ENCODE measurements around the gene ZW10.

Gene ZW10

DNA sequence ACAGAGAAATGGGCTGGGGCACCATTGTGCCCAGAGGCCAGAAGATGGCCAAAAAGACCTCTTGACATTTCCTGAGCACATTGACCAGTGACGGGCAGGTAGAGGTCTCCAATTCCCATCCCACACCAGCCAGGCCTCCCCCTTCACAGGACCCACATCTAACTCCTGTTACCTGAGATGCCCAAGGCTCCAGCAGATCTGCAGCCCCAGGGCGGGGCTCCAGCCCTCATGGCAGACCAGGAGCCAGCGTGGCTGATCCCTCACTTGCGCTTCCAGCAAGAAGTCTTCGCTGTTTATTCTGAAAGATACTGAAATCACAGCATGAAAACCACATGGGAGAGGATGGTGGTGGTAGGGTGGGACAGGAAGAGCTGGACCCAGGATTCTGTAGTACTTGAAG, 76.4 kb downstream of the ZW10 start:
- no peak overlapping the region for H3K9ac ChIP-seq (ENCODE audit: low read length)
- H3K4me3 ChIP-seq (ENCODE audit: low read depth in 1 of 2, low read length in 2 of 2): no peak overlapping the region
- H3K36me3 ChIP-seq (ENCODE audit: insufficient read depth, low read length): no peaks in the 10 kb centered on the region
- no peak overlapping the region for H3K27ac ChIP-seq (ENCODE audit: low read depth, low read length)
- H3K9me3 ChIP-seq (ENCODE audit: low read length): no peaks in the 10 kb centered on the region
- H3K27me3 ChIP-seq (ENCODE audit: control insufficient read depth in 1 of 2, insufficient read depth in 2 of 2, low read length in 2 of 2): no peaks in the 10 kb centered on the region
- no peaks in the 10 kb centered on the region for H3K4me1 ChIP-seq (ENCODE audit: insufficient read depth, low read length)

DNA sequence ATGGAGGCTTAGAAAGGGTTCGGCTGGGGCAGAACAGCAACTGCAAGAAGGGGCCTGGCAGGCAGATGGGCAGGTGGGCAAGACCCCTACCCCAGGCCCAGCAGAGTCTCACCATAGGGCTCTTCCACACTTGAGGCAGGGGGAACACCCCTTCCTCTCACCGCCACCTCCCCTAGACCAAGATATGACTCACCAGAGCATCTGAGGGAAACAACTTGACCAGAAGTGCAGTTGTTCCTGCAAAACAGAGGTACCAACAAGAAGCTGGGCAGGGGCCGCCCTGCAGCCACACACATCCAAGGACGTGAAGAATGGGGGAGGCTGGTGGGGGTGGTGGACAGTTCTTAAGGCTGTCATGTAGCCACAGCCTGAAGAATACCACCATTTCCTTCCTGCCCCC, 78.3 kb downstream of the ZW10 start:
- Histone ChIP-seq H3K27ac (ENCODE audit: low read depth, low read length) (no peak overlapping the region), H3K4me3 (ENCODE audit: low read depth in 1 of 2, low read length in 2 of 2) (no peak overlapping the region), H3K9me3 (ENCODE audit: low read length) (no peaks in the 10 kb centered on the region), H3K9ac (ENCODE audit: low read length) (no peak overlapping the region), H3K27me3 (ENCODE audit: control insufficient read depth in 1 of 2, insufficient read depth in 2 of 2, low read length in 2 of 2) (no peaks in the 10 kb centered on the region), H3K4me1 (ENCODE audit: insufficient read depth, low read length) (no peaks in the 10 kb centered on the region), H3K36me3 (ENCODE audit: insufficient read depth, low read length) (no peaks in the 10 kb centered on the region)

- Histone ChIP-seq H3K4me1 (ENCODE audit: insufficient read depth, low read length) (no peaks in the 10 kb centered on the region), H3K27ac (ENCODE audit: low read depth, low read length) (no peak overlapping the region), H3K36me3 (ENCODE audit: insufficient read depth, low read length) (no peaks in the 10 kb centered on the region), H3K27me3 (ENCODE audit: control insufficient read depth in 1 of 2, insufficient read depth in 2 of 2, low read length in 2 of 2) (no peaks in the 10 kb centered on the region), H3K9ac (ENCODE audit: low read length) (no peak overlapping the region), H3K9me3 (ENCODE audit: low read length) (no peaks in the 10 kb centered on the region), H3K4me3 (ENCODE audit: low read depth in 1 of 2, low read length in 2 of 2) (no peak overlapping the region)
These were observed 79.1 kb downstream of the ZW10 start for GRCh38 chr11:113694390-113694789.

- Histone ChIP-seq H3K27me3 (ENCODE audit: control insufficient read depth in 1 of 2, insufficient read depth in 2 of 2, low read length in 2 of 2) (no peaks in the 10 kb centered on the region), H3K4me3 (ENCODE audit: low read depth in 1 of 2, low read length in 2 of 2) (no peak overlapping the region), H3K36me3 (ENCODE audit: insufficient read depth, low read length) (no peaks in the 10 kb centered on the region), H3K27ac (ENCODE audit: low read depth, low read length) (no peak overlapping the region), H3K9ac (ENCODE audit: low read length) (no peak overlapping the region), H3K4me1 (ENCODE audit: insufficient read depth, low read length) (no peaks in the 10 kb centered on the region), H3K9me3 (ENCODE audit: low read length) (no peaks in the 10 kb centered on the region)
These were observed 80.5 kb downstream of the ZW10 start for GRCh38 chr11:113693030-113693429.

- Histone ChIP-seq H3K4me3 (ENCODE audit: low read depth in 1 of 2, low read length in 2 of 2) (no peak overlapping the region), H3K36me3 (ENCODE audit: insufficient read depth, low read length) (no peaks in the 10 kb centered on the region), H3K9ac (ENCODE audit: low read length) (no peak overlapping the region), H3K4me1 (ENCODE audit: insufficient read depth, low read length) (no peaks in the 10 kb centered on the region), H3K27ac (ENCODE audit: low read depth, low read length) (no peak overlapping the region), H3K27me3 (ENCODE audit: control insufficient read depth in 1 of 2, insufficient read depth in 2 of 2, low read length in 2 of 2) (no peaks in the 10 kb centered on the region), H3K9me3 (ENCODE audit: low read length) (no peaks in the 10 kb centered on the region)
These were observed 82.6 kb downstream of the ZW10 start for GRCh38 chr11:113690619-113691569.

- H3K9ac ChIP-seq (ENCODE audit: low read length): no peak overlapping the region
- no peaks in the 10 kb centered on the region for H3K27me3 ChIP-seq (ENCODE audit: control insufficient read depth in 1 of 2, insufficient read depth in 2 of 2, low read length in 2 of 2)
- H3K4me1 ChIP-seq (ENCODE audit: insufficient read depth, low read length): no peaks in the 10 kb centered on the region
- no peaks in the 10 kb centered on the region for H3K36me3 ChIP-seq (ENCODE audit: insufficient read depth, low read length)
- H3K27ac ChIP-seq (ENCODE audit: low read depth, low read length): no peak overlapping the region
- H3K9me3 ChIP-seq (ENCODE audit: low read length): no peaks in the 10 kb centered on the region
- H3K4me3 ChIP-seq (ENCODE audit: low read depth in 1 of 2, low read length in 2 of 2): no peak overlapping the region
These were observed 83.5 kb downstream of the ZW10 start for GRCh38 chr11:113689768-113690618.

DNA sequence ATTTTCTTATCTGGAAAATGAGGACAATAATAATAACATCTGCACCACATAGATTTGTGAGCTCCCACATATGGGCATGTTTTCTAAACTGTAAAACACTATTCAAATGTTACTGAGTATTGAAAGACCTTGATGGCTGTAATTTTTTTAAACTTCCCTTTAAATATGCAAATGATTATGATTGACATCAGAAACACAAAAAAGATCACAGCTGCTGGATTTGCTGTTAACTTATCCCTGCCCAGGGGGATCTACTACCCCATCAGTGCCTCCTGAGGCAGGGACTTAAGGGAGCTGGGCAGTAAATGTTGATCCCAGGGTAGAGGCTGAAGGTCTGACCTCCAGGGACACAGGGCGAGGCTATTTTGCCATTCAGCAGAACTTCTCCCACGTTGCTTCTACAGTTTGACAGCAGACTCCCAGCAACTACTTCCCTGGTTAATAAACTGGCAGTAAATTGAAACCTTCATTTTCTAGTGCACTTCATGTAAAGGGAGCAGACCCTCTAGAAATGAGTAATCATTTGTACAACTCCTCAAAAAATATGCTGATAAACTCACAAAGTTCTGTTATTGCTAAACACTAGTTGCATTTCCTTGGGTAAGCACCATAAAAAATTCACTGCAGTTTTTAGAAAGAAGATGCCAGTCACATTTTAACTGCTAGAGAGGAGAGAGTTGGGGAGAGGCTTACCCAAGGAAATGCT, 87.7 kb downstream of the ZW10 start:
- no peak overlapping the region for H3K4me3 ChIP-seq (ENCODE audit: low read depth in 1 of 2, low read length in 2 of 2)
- no peak overlapping the region for H3K9ac ChIP-seq (ENCODE audit: low read length)
- no peaks in the 10 kb centered on the region for H3K36me3 ChIP-seq (ENCODE audit: insufficient read depth, low read length)
- H3K4me1 ChIP-seq (ENCODE audit: insufficient read depth, low read length): peaks cover 14% of the 10 kb centered on the region
- H3K27ac ChIP-seq (ENCODE audit: low read depth, low read length): no peak overlapping the region
- no peaks in the 10 kb centered on the region for H3K27me3 ChIP-seq (ENCODE audit: control insufficient read depth in 1 of 2, insufficient read depth in 2 of 2, low read length in 2 of 2)
- no peaks in the 10 kb centered on the region for H3K9me3 ChIP-seq (ENCODE audit: low read length)

DNA sequence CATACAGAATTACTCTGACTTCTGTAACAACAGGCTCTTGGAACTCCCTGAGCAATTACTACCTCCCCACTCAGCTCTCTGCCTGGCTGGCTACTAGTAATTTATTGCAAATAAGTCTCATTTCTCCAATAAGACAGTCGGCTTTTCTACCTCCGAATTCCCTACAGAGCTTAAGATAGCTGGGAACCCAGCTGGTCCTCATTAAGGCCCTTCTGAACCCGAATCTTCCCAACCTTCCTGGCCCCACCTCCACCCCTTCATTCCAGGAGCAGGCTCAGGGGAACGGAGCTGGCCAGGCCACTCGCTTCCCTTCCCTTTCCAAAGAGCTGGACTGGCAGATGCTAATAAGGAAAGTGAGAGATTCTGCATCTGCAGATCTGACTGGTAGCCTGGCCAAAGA, 89.0 kb downstream of the ZW10 start:
- Histone ChIP-seq H3K9ac (ENCODE audit: low read length) (no peak overlapping the region), H3K4me3 (ENCODE audit: low read depth in 1 of 2, low read length in 2 of 2) (no peak overlapping the region), H3K27ac (ENCODE audit: low read depth, low read length) (no peak overlapping the region), H3K4me1 (ENCODE audit: insufficient read depth, low read length) (peaks cover 14% of the 10 kb centered on the region), H3K27me3 (ENCODE audit: control insufficient read depth in 1 of 2, insufficient read depth in 2 of 2, low read length in 2 of 2) (no peaks in the 10 kb centered on the region), H3K9me3 (ENCODE audit: low read length) (no peaks in the 10 kb centered on the region), H3K36me3 (ENCODE audit: insufficient read depth, low read length) (no peaks in the 10 kb centered on the region)

DNA sequence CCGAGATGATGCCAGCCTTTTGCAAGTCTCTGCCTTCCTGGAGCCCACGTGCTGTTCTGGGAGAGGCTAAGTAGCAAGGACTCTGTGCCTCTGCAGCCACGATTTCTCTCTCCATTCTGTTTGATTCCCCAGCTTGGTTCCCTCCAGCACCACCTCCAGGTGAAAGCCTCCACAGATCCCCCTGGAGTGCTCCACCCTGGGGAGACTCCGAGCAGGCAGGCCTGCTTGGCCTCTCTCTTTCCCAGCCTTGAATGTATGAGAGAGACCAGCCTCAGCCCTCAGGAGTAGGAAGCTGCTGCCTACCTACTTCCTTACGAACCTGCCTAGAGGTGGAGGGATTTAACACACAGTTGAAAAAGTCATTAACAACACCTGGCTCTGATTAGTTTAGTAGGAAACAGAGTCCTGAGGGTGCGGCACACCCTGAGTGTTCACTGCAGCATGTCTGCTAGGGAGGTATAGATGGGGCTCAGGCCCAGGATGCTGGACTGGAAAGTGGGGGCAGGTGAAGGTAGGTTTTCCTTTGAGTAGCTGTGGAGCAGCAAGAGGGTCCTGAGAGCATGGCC, 89.9 kb downstream of the ZW10 start:
- Histone ChIP-seq H3K4me3 (ENCODE audit: low read depth in 1 of 2, low read length in 2 of 2) (no peak overlapping the region), H3K27ac (ENCODE audit: low read depth, low read length) (no peak overlapping the region), H3K4me1 (ENCODE audit: insufficient read depth, low read length) (peaks cover 14% of the 10 kb centered on the region), H3K9ac (ENCODE audit: low read length) (no peak overlapping the region), H3K27me3 (ENCODE audit: control insufficient read depth in 1 of 2, insufficient read depth in 2 of 2, low read length in 2 of 2) (no peaks in the 10 kb centered on the region), H3K9me3 (ENCODE audit: low read length) (no peaks in the 10 kb centered on the region), H3K36me3 (ENCODE audit: insufficient read depth, low read length) (no peaks in the 10 kb centered on the region)

Measured in muscle layer of colon (tissue), 2 donors.